Activated naive CD4-positive, alpha-beta T cell (primary cell): ENCODE data around the gene TEX55.
"Not testable (repeated sequence)": the region's sequence is repeated elsewhere in the genome, so short reads cannot be mapped to it uniquely, and the experiment has no call there.

Source experiments
- DNase-seq, 4 experiments: peaks; one replicate each; lab custom pipeline; 2025; lab: John Stamatoyannopoulos, UW

TEX55 gene

GRCh38 chr3:119145500-119146167 is at the start of gene TEX55:
Gene TEX55 (plus strand): TSS chr3:119146165. CDS start chr3:119146190, 25 bp downstream.
- DNase-seq, result no peak

GRCh38 chr3:119098003-119098402 is 48.0 kb upstream of the TEX55 start:
- DNase-seq, result no peak

- DNase-seq, result no peak
These were observed 47.2 kb upstream of the TEX55 start for GRCh38 chr3:119098619-119099222.

- no peak for DNase-seq
These were observed 46.2 kb upstream of the TEX55 start for GRCh38 chr3:119099785-119100184.

GRCh38 chr3:119104031-119104430 is 41.9 kb upstream of the TEX55 start:
- no peak for DNase-seq

- not testable (repeated sequence) for DNase-seq
These were observed 27.6 kb upstream of the TEX55 start for GRCh38 chr3:119118330-119118729.

- DNase-seq, result no peak
These were observed 25.5 kb upstream of the TEX55 start for GRCh38 chr3:119120480-119120879.

- DNase-seq, result no peak
These were observed 23.6 kb upstream of the TEX55 start for GRCh38 chr3:119122350-119122749.

- DNase-seq, result no peak
These were observed 20.6 kb upstream of the TEX55 start for GRCh38 chr3:119125342-119125741.

GRCh38 chr3:119125742-119126504 is 20.0 kb upstream of the TEX55 start:
- DNase-seq, result no peak

- DNase-seq, result not testable (repeated sequence)
These were observed 15.7 kb upstream of the TEX55 start for GRCh38 chr3:119130291-119130690.

- DNase-seq, result not testable (repeated sequence)
These were observed 13.7 kb upstream of the TEX55 start for GRCh38 chr3:119132291-119132690.

- not testable (repeated sequence) for DNase-seq
These were observed 6.6 kb upstream of the TEX55 start for GRCh38 chr3:119139360-119139759.

GRCh38 chr3:119140466-119140865 is 5.5 kb upstream of the TEX55 start:
- no peak for DNase-seq

- no peak for DNase-seq
These were observed 851 bp upstream of the TEX55 start for GRCh38 chr3:119145128-119145499.

- no peak for DNase-seq
These were observed 812 bp downstream of the TEX55 start for GRCh38 chr3:119146578-119147375.

- DNase-seq, result no peak
These were observed 1.5 kb downstream of the TEX55 start for GRCh38 chr3:119147494-119147893.

GRCh38 chr3:119148493-119149180 is 2.7 kb downstream of the TEX55 start:
- DNase-seq, result no peak

GRCh38 chr3:119149484-119149883 is 3.5 kb downstream of the TEX55 start:
- no peak for DNase-seq

GRCh38 chr3:119156868-119157267 is 10.9 kb downstream of the TEX55 start:
- no peak for DNase-seq

GRCh38 chr3:119157971-119158370 is 12.0 kb downstream of the TEX55 start:
- no peak for DNase-seq

GRCh38 chr3:119160361-119160760 is 14.4 kb downstream of the TEX55 start:
- no peak for DNase-seq
